BLaER1 treated with 17β-estradiol and CSF1 and Interleukin-3, amounts not matched to agents 10 nM and 100 nM (cell line): ENCODE data around the gene AUTS2.

Source experiments
- H3K27ac ChIP-seq, 11 experiments: shearing (Covaris generic); formaldehyde crosslinking; 2 replicates each; pipeline ENCODE4 v1.8.1; 2022
- H3K27me3 ChIP-seq, 11 experiments: shearing (Covaris generic); formaldehyde crosslinking; 2 replicates each; pipeline ENCODE4 v1.8.1; 2022
- H3K36me3 ChIP-seq, 11 experiments: shearing (Covaris generic); formaldehyde crosslinking; 2 replicates each; pipeline ENCODE4 v1.8.1; 2022
- H3K4me1 ChIP-seq, 10 experiments: shearing (Covaris generic); formaldehyde crosslinking; 2 replicates each; pipeline ENCODE4 v1.8.1; 2022
- H3K4me2 ChIP-seq, 11 experiments: shearing (Covaris generic); formaldehyde crosslinking; 2 replicates each; pipeline ENCODE4 v1.8.1; 2022
- H3K4me3 ChIP-seq, 10 experiments: shearing (Covaris generic); formaldehyde crosslinking; 2 replicates each; pipeline ENCODE4 v1.8.1; 2022
- H3K9ac ChIP-seq, 11 experiments: shearing (Covaris generic); formaldehyde crosslinking; 2 replicates each; pipeline ENCODE4 v1.8.1; 2022
- H3K9me3 ChIP-seq, 11 experiments: shearing (Covaris generic); formaldehyde crosslinking; replicated peaks in 1 of 11; 2 replicates each; pipeline ENCODE4 v1.8.1; 2022
- H4K20me1 ChIP-seq, 11 experiments: shearing (Covaris generic); formaldehyde crosslinking; 2 replicates each; pipeline ENCODE4 v1.8.1; 2022
- Cebpa-rat ChIP-seq, 11 experiments: shearing (Covaris generic); IDR thresholded peaks; 2 replicates each; pipeline ENCODE4 v1.8.1; 2022

Gene AUTS2

GRCh38 chr7:70298780-70299471, 700.7 kb downstream of the AUTS2 start:
- Histone ChIP-seq H3K4me2 (no peak overlapping the region), H3K9ac (no peak overlapping the region), H3K4me3 (no peak overlapping the region), H3K9me3 (0 out of 22 replicates have a peak, but pooled peaks cover 0 to 6% (median 0%) of the 10 kb centered on the region in 11 experiments), H4K20me1 (peaks cover 0 to 6% (median 0%) of the 10 kb centered on the region in 11 experiments; a peak in 2 of 22 replicates), H3K36me3 (peaks cover 0 to 9% (median 0%) of the 10 kb centered on the region in 11 experiments; a peak in 3 of 22 replicates), H3K4me1 (peaks cover 8 to 38% (median 36%) of the 10 kb centered on the region in 10 experiments; a peak in 17 of 20 replicates), H3K27me3 (no peaks in the 10 kb centered on the region), H3K27ac (no peak overlapping the region)
- TF ChIP-seq Cebpa-rat (IDR thresholded peaks at IDR 0.05) = no peak

DNA sequence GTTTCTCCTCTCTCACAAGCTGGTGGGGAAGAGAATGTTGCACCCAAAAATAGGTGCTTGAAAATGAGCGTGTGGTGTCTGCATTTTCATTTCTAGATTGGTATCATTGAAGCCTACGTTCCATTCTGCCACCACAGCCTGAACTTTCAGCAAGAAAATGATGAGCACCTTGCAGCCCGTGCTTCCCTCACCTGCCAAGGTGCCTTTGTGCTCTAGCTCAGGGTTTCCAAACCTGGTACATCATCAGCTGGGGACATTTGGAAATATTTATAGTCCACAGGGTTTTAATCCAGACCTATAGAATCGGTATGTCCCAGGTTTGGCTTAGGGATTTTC, 701.2 kb downstream of the AUTS2 start:
- Histone ChIP-seq H3K36me3 (peaks cover 0 to 9% (median 0%) of the 10 kb centered on the region in 11 experiments; a peak in 3 of 22 replicates), H4K20me1 (peaks cover 0 to 10% (median 0%) of the 10 kb centered on the region in 11 experiments; a peak in 2 of 22 replicates), H3K4me1 (peaks cover 8 to 43% (median 38%) of the 10 kb centered on the region in 10 experiments; a peak in 17 of 20 replicates), H3K9me3 (0 out of 22 replicates have a peak, but pooled peaks cover 0 to 6% (median 0%) of the 10 kb centered on the region in 11 experiments), H3K27me3 (no peaks in the 10 kb centered on the region), H3K9ac (no peak overlapping the region), H3K27ac (no peak overlapping the region), H3K4me2 (no peak overlapping the region), H3K4me3 (no peak overlapping the region)
- no peak for TF ChIP-seq Cebpa-rat (IDR thresholded peaks at IDR 0.05)

DNA sequence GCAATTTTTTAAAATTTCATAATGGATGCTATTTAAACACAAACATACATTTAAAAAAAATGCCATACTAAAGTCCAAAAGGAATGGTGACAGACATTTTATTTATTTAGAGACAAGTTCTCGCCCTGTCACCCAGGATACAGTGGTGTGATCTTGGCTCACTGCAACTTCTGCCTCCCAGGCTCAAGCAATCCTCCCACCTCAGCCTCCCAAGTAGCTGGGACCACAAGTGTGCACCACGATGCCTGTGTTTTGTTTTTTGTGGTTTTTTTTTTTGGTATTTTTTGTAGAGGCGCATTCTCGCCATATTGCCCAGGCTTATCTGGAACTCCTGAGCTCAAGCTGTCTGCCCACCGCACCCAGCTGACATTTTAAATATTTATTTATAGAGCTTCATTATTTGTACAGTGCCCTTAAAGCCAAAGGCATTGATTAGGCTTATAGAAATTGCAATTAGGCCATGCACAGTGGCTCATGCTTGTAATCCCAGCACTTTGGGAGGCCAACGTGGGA, 703.5 kb downstream of the AUTS2 start:
- no peak overlapping the region for H3K27ac ChIP-seq
- H4K20me1 ChIP-seq = peaks cover 0 to 10% (median 0%) of the 10 kb centered on the region in 11 experiments; a peak in 2 of 22 replicates
- peaks cover 8 to 43% (median 38%) of the 10 kb centered on the region in 10 experiments; a peak in 17 of 20 replicates for H3K4me1 ChIP-seq
- peak overlapping the region in 9 of 11 experiments; percentile 0 to 77 (median 60); a peak in 18 of 22 replicates for H3K4me2 ChIP-seq
- H3K9me3 ChIP-seq = 0 out of 22 replicates have a peak, but pooled peaks cover 0 to 6% (median 0%) of the 10 kb centered on the region in 11 experiments
- no peaks in the 10 kb centered on the region for H3K27me3 ChIP-seq
- H3K4me3 ChIP-seq = no peak overlapping the region
- no peak for TF ChIP-seq Cebpa-rat (IDR thresholded peaks at IDR 0.05)
- H3K36me3 ChIP-seq = peaks cover 0 to 7% (median 0%) of the 10 kb centered on the region in 11 experiments; a peak in 2 of 22 replicates
- no peak overlapping the region for H3K9ac ChIP-seq

- H3K27me3 ChIP-seq = no peaks in the 10 kb centered on the region
- H4K20me1 ChIP-seq = peaks cover 0 to 10% (median 0%) of the 10 kb centered on the region in 11 experiments; a peak in 2 of 22 replicates
- H3K4me1 ChIP-seq = peaks cover 8 to 43% (median 38%) of the 10 kb centered on the region in 10 experiments; a peak in 17 of 20 replicates
- peak overlapping the region; percentile 17 to 77 (median 55); a peak in 18 of 22 replicates for H3K4me2 ChIP-seq
- peaks cover 0 to 7% (median 0%) of the 10 kb centered on the region in 11 experiments; a peak in 1 of 22 replicates for H3K36me3 ChIP-seq
- H3K9ac ChIP-seq = 0 out of 22 replicates have a peak overlapping the region, but pooled peaks of 1 of the 11 experiments have one; percentile 9
- H3K9me3 ChIP-seq = no peaks in the 10 kb centered on the region
- H3K27ac ChIP-seq = no peak overlapping the region
- no peak overlapping the region for H3K4me3 ChIP-seq
- no peak for TF ChIP-seq Cebpa-rat (IDR thresholded peaks at IDR 0.05)
These were observed 705.0 kb downstream of the AUTS2 start for GRCh38 chr7:70303309-70303708.

DNA sequence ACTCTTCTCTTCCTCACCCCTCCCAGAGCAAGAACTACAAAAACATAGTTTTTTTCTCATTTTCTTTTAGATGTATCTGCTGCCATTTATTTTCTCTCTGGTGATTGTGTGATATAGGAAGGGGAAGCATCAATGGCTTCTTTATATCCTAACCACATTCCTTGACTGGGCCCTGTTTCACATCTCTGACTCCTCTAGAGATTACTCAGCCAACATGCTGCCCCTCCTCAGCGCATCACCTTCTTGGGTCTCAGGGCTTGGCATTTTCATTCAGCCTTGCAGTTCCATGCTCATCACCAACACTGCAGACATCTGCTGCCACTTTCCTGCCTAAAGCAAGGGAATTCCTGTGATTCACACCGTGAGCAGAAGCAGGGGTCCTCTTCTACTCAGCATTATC, 705.5 kb downstream of the AUTS2 start:
- Histone ChIP-seq H3K9ac (no peak overlapping the region), H3K9me3 (no peaks in the 10 kb centered on the region), H3K4me3 (no peak overlapping the region), H3K27ac (no peak overlapping the region), H3K4me2 (peak overlapping the region in 9 of 11 experiments; percentile 17 to 77 (median 60); a peak in 15 of 22 replicates), H4K20me1 (peaks cover 0 to 10% (median 0%) of the 10 kb centered on the region in 11 experiments; a peak in 2 of 22 replicates), H3K36me3 (peaks cover 0 to 7% (median 0%) of the 10 kb centered on the region in 11 experiments; a peak in 1 of 22 replicates), H3K27me3 (no peaks in the 10 kb centered on the region), H3K4me1 (peaks cover 8 to 43% (median 38%) of the 10 kb centered on the region in 10 experiments; a peak in 17 of 20 replicates)
- TF ChIP-seq Cebpa-rat (IDR thresholded peaks at IDR 0.05) = no peak

DNA sequence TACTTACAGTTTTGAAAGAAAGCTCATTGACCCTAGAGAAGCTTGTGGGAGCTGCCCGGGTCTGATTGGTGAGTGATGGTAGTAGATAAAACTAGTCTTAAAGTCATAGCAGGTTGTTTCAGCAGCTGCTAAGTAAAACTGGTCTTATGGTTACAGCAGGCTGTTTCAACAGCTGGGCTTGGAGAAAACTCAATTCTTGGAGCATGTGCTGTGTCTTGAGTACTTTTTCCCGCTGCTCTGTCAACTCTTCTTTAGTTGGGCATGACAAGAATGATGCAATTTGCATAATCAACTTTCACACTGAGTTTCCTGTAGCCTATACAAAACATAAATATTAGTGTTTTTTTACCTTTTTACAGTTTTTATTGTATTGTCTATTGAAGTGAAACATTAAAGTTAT, 707.9 kb downstream of the AUTS2 start:
- Histone ChIP-seq H3K9me3 (peaks cover 0 to 3% (median 0%) of the 10 kb centered on the region in 11 experiments; a peak in 2 of 22 replicates), H3K27ac (no peak overlapping the region), H3K4me3 (no peak overlapping the region), H3K4me1 (peaks cover 6 to 34% (median 30%) of the 10 kb centered on the region in 10 experiments; a peak in 17 of 20 replicates), H3K27me3 (no peaks in the 10 kb centered on the region), H3K9ac (no peak overlapping the region), H4K20me1 (peaks cover 0 to 10% (median 0%) of the 10 kb centered on the region in 11 experiments; a peak in 2 of 22 replicates), H3K36me3 (no peaks in the 10 kb centered on the region; a peak in 1 of 22 replicates), H3K4me2 (no peak overlapping the region)
- TF ChIP-seq Cebpa-rat (IDR thresholded peaks at IDR 0.05) = no peak

GRCh38 chr7:70307544-70308106, 709.4 kb downstream of the AUTS2 start:
- Histone ChIP-seq H3K4me2 (no peak overlapping the region), H3K27ac (no peak overlapping the region), H4K20me1 (peaks cover 0 to 10% (median 0%) of the 10 kb centered on the region in 11 experiments; a peak in 2 of 22 replicates), H3K27me3 (no peaks in the 10 kb centered on the region), H3K9ac (no peak overlapping the region), H3K4me3 (no peak overlapping the region), H3K4me1 (peaks cover 0 to 34% (median 27%) of the 10 kb centered on the region in 10 experiments; a peak in 14 of 20 replicates), H3K36me3 (no peaks in the 10 kb centered on the region; a peak in 1 of 22 replicates), H3K9me3 (peaks cover 0 to 3% (median 0%) of the 10 kb centered on the region in 11 experiments; a peak in 2 of 22 replicates)
- TF ChIP-seq Cebpa-rat (IDR thresholded peaks at IDR 0.05) = no peak

DNA sequence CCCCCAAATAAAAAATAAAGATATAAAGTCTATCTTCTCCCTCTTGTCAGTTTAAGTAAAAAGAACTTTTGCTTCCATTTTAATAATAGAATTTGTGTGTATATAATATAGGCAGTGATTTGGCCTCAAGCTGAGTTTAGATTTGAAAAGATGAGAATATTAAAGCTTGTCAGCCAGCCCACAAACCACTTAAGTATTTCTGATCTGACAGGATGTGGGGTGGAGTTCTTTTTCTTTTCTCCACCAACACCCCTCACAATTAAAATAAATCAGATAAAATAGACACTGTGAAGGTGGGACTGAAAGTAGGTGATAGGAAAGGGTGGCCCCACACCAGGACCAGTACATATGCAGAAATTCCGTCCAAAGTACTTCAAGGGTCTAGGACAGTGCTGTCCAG, 714.1 kb downstream of the AUTS2 start:
- Histone ChIP-seq H3K27ac (no peak overlapping the region), H3K36me3 (no peaks in the 10 kb centered on the region; a peak in 2 of 22 replicates), H3K9ac (no peak overlapping the region), H4K20me1 (no peaks in the 10 kb centered on the region), H3K4me3 (no peak overlapping the region), H3K27me3 (no peaks in the 10 kb centered on the region), H3K4me2 (peak overlapping the region in 7 of 11 experiments; percentile 2 to 51 (median 23); a peak in 12 of 22 replicates), H3K4me1 (peaks cover 0 to 20% (median 12%) of the 10 kb centered on the region in 10 experiments; a peak in 10 of 20 replicates), H3K9me3 (peaks cover 0 to 3% (median 0%) of the 10 kb centered on the region in 11 experiments; a peak in 3 of 22 replicates)
- TF ChIP-seq Cebpa-rat (IDR thresholded peaks at IDR 0.05) = no peak
